GM03348 (cell line): ENCODE measurements around the gene KRTAP4-2.
A peak's percentile ranks its signal among the peaks of the same experiment; 100 is the strongest.
"Not testable (repeated sequence)": the region's sequence is repeated elsewhere in the genome, so short reads cannot be mapped to it uniquely, and the experiment has no call there.

Source experiments
- DNase-seq: peaks from one replicate; pipeline ENCODE4 v3.0.0; 2012; ENCODE audit warnings: low spot score

Gene KRTAP4-2

DNA sequence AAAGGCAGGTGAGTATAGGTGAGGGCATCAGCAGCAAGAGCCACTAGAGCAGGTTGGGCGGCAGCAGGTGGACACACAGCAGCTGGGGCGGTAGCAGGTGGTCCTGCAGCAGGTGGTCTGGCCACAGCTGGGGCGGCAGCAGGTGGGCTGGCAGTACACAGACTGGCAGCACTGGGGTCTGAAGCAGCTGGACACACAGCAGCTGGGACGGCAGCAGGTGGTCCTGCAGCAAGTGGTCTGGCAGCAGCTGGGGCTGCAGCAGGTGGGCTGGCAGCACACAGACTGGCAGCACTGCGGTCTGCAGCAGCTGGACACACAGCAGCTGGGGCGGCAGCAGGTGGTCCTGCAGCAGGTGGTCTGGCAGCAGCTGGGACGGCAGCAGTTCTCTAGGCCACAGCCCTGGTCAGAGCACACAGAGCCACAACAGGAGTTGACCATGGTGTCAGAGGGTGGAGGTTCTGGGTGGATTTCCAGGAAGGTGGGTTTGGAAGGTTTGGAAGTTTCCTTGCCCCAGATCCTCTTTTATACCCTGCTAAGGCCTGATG is at the start of gene KRTAP4-2:
Gene KRTAP4-2, minus strand, starts transcription at position 495 of the 545 bp plus-strand sequence. Its CDS starts 57 bp downstream, at position 438.
- no peak for DNase-seq

DNA sequence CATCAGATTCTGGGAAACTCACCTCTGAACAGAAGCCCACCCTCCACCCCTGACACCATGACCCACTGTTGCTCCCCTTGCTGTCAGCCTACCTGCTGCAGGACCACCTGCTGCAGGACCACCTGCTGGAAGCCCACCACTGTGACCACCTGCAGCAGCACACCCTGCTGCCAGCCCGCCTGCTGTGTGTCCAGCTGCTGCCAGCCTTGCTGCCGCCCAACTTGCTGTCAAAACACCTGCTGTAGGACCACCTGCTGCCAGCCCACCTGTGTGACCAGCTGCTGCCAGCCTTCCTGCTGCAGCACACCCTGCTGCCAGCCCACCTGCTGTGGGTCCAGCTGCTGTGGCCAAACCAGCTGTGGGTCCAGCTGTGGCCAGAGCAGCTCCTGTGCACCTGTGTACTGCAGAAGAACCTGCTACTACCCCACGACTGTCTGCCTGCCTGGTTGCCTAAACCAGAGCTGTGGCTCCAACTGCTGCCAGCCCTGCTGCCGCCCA is 48.6 kb upstream of the KRTAP4-2 start, which contains the start of gene KRTAP9-2:
Gene KRTAP9-2, plus strand, starts transcription at position 51 of the 498 bp plus-strand sequence. Its CDS starts 7 bp downstream, at position 58.
- DNase-seq, result not testable (repeated sequence)

- no peak for DNase-seq
Measured at GRCh38 chr17:41226051-41226450, 48.0 kb upstream of the KRTAP4-2 start.

DNA sequence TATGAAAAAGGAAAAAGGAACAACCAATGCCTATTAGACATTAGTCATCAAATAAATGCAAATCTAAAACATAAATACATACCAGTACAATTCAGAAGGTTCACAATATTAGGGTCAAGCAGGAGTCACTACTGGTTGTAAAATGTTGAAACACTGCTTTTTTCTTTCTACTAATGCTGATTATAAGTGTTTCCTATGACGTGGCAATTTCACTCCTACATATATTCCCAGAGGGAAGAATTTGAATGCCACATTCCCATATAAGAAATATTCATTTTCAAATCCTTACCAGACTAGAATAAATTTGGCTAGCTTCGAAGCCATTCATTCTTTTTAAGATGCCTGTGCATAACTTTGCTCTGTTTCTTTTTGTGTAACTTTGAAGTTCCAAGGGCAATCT is 45.8 kb upstream of the KRTAP4-2 start:
- DNase-seq, result no peak

- DNase-seq, result no peak
Measured at GRCh38 chr17:41215681-41216080, 37.7 kb upstream of the KRTAP4-2 start.

DNA sequence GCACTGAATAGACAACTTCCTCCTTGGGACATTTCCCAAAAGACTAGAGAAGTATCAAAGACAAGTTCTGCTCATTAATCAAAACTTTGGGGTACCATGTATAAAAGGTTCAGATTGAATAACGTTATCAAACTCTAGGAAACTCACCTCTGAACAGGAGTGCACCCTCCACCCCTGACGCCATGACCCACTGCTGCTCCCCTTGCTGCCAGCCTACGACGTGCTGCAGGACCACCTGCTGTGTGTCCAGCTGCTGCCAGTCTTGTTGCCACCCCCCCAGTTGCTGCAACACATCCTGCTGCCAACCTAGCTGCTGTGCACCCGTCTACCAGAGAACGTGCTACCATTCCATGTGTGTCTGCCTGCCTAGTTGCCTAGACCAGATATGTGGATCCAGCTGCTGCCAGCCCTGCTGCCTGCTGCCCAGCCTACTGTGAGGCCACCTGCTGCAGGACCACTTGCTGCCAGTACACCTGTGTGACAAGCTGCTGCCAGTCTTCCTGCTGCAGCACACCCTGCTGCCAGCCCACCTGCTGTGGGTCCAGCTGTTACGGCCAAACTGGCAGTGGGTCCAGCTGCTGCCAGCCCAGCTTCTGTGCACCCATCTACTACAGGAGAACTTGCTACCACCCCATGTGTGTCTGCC is 34.6 kb upstream of the KRTAP4-2 start:
- no peak for DNase-seq

DNA sequence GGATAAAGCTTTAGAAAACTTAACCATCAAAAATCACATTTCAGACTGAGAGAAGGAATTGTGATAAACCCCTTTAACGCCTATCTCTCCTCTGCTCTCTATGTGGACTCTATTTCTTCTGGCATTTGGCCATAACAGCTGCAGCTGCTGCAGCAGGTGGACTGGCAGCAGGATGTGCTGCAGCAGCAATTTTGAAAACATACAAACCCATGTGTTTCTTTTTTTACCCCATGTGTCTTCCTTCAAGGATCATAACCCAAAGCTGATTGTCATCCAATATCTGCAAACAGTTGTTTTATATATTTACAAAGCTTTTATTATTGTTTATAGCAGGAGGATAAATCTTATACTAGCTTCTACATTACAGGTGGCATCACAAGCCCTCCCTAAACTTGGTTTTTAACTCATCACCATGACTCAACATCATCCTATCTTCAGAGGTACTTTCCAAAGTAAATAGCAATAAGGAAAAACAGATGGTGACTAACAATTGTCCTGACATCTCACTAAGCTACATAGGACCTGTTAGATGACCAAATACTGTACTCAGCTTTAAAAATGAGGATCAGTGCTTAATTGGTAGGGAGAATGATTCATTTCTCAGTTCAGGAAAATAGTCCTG is 33.9 kb upstream of the KRTAP4-2 start:
- DNase-seq, result peak; percentile 58

DNA sequence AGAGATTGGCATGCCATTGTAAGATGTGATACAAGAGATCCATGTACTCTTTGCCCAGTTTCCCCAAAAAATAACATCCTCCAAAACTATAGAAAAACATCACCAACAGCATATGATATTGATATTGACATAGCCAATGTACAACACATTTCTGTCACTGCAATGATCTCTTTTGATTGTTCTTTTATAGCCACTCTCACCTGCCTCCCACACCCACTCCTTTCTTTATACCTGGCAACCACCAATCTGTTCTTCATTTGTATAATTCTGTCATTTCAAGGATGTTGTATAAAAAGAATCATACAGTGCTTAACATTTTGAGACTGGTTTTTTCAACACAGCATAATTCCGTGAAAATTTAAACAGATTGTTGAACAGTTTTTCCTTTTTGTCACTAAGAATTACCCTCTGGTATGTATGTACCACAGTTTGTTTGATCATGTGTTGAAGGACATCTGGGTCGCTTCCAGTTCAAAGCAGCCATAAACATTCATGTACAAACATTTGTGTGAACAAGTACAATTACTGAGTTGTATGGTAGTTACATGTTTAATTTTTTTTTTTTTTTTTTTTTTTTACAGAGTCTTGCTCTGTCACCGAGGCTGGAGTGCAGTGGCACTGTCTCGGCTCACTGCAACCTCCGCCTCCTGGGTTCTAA is 21.5 kb upstream of the KRTAP4-2 start:
- DNase-seq, result no peak

- DNase-seq, result no peak
Measured at GRCh38 chr17:41196068-41196467, 18.0 kb upstream of the KRTAP4-2 start.

DNA sequence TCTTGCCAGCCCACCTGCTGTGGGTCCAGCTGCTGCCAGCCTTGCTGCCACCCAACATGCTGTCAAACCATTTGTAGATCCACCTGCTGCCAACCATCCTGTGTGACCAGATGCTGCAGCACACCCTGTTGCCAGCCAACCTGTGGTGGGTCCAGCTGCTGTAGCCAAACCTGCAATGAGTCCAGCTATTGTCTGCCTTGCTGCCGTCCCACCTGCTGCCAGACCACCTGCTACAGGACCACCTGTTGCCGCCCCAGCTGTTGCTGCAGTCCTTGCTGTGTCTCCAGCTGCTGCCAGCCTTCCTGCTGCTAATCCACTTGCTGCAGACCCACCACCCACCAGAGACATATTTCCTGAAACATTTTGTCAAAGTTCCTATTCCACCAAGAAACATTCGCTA is 12.3 kb upstream of the KRTAP4-2 start:
- no peak for DNase-seq

DNA sequence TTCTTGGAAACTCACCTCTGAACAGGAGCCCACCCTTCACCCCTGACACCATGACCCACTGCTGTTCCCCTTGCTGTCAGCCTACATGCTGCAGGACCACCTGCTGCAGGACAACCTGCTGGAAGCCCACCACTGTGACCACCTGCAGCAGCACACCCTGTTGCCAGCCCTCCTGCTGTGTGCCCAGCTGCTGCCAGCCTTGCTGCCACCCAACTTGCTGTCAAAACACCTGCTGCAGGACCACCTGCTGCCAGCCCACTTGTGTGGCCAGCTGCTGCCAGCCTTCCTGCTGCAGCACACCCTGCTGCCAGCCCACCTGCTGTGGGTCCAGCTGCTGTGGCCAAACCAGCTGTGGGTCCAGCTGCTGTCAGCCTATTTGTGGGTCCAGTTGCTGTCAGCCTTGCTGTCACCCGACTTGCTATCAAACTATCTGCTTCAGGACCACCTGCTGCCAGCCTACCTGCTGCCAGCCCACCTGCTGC is 11.9 kb upstream of the KRTAP4-2 start, which contains the start of gene KRTAP9-1:
Gene KRTAP9-1, plus strand, starts transcription at position 51 of the 482 bp plus-strand sequence. Its CDS starts 0 bp downstream, at position 51.
- not testable (repeated sequence) for DNase-seq

DNA sequence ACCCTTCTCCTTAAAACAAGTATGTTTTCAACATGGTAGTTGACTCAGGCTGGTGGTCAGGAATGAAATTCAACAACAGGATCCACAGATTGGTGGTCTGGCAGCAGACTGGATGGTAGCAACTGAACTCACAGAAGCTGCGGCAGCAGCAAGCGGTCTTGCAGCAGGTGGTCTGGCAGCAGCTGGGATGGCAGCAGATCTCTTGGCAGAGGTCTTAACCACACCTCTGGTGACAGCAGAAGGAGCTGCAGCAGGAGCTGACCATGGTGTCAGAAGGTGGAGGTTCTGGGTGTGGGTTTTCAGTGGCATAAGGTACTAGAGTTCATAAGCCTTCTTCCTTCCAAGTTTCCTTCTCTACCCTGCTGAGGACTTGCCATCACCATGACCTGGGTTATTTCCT is 8.9 kb upstream of the KRTAP4-2 start:
- no peak for DNase-seq

DNA sequence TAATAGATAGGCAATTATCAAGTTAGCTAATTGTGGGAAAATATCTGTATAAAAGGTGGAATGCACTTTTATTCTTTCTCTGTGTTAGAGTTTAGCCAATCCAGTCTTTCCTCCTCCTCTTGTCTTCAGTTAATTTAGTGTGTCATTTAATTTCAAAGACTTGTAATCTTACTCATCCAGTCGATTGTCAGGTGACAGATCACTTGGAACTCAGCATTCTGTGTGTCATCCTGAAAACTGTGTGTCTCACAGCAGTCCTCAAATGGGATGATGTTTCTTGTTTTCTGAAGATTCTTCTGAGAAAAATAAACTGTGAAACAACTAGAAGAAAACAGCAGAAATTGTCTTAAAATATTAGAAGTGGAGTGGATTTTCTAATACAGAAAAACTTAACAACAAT is 7.0 kb upstream of the KRTAP4-2 start:
- no peak for DNase-seq

DNA sequence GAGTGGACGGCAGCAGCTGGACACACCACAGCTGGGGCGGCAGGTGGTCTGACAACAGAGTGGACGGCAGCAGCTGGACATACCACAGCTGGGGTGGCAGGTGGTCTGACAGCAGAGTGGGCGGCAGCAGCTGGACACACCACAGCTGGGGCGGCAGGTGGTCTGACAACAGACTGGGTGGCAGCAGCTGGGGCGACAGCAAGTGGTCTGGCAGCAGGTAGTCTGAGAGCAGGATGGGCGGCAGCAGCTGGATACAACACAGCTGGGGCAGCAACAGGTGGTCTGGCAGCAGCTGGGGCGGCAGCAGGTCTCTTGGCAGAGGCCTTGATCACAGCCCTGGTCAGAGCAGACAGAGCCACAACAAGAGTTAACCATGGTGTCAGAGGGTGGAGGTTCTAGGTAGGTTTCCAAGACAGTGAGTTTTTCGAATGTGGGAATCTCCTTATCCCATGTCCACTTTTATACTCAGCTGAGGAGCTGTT is 6.5 kb upstream of the KRTAP4-2 start, which contains the start of gene KRTAP4-1:
Gene KRTAP4-1, minus strand, starts transcription at position 432 of the 482 bp plus-strand sequence. Its CDS starts 57 bp downstream, at position 375.
- no peak for DNase-seq

DNA sequence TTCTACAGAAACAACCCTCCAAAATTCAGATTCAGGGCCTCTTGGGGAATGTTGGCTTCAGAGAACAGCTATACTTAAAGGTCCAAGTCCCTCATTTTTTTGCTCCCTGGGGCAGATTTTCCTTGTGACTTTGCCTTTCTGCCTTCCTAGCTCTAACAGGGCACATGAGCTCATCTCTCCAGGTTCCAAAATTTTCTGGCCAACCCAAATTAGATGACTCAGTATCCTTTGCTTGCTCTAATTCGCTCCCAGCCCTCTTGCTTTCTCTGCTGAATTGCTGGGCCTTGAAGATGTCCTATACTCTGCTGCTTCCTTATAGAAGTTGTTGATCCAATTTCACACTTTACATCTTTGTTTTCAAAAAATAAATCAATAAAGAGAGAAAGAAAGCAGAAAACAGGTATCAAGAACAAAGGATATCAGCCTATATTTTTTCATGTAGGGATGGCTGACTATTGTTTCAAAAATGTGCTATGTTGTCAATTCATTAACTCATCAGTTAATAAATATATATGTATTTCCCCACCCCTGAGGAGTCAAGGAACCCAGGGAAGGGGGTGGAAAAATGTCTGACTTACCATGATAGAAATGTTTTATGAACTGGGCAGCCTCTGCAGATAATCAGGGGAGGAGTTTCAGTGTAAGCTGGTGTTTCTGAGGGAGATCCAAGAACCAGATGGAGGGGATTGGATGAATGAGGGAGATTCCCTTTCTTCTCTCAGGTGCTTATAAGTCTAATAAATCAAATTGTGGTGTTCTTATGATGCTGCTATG is 1.0 kb upstream of the KRTAP4-2 start:
- DNase-seq, result peak; percentile 59

- DNase-seq, result peak; percentile 30
Measured at GRCh38 chr17:41178341-41178740, 320 bp upstream of the KRTAP4-2 start.

DNA sequence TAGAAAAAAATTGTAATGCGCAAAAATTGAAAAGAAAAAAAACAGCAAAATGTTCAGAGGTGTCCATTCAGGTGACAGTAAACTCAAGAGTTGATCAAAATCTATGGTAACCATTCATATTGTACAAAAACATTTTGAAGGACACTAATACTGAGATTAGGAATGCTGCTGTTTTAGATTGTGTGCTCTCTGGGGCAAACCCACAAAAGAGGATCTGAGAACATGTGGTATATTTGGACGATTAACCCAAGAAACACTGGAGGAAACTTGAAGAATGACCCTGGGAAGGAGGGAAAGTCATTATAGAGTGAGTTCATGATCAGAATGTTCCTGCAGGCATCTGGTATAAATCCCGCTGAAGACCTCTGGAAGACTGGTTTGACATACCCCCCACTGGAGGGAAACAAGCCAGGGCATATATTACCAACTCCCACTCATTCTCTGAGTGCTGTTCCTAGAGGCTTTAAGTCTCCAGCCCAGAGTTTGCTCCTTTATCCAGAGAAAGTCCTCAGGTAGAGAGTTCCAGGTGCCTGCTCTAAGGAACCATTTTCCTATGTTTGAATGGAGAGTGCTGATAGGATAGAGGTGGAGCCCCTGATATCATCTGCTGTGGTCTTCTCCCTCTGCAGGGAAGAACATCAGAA is 1.2 kb downstream of the KRTAP4-2 start:
- DNase-seq, result no peak

DNA sequence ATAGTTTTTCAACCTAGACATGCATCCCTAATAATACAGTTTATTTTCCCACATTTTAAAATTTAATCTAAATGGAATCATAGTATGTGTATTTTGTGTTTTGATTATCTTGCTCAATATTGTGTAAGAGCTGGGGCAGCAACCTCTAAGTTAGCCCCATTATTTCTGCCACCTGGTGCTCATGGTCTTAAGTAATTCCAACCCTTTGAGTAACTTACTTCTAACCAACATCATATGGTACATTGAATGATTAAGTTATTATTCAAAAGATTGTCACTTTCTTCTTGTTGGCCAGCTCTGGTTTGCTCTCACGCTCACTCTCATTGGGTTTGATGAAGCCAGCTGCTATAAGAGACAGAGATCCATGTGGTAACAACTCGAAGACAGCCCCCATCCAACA is 6.1 kb downstream of the KRTAP4-2 start:
- DNase-seq, result peak; percentile 35

- no peak for DNase-seq
Measured at GRCh38 chr17:41168121-41168520, 9.9 kb downstream of the KRTAP4-2 start, which contains the start of gene KRTAP4-3. Gene KRTAP4-3, minus strand, starts transcription at chr17:41168221. Its CDS starts 49 bp downstream, at chr17:41168172.

DNA sequence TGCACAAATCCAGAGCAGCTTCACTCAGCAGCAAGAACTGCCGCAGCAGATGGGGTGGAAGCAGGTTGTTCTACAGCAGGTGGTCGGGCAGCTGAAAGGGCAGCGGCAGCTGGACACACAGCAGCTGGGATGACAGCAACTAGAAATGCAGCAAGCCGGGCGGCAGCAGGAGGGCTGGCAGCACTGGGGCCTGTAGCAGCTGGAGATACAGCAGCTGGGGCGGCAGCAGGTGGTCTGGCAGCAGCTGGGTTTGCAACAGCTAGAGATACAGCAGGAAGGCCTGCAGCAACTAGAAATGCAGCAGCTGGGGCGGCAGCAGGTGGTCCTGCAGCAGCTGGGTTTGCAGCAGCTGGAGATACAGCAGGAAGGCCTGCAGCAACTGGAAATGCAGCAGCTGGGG is 10.5 kb downstream of the KRTAP4-2 start:
- DNase-seq, result no peak

DNA sequence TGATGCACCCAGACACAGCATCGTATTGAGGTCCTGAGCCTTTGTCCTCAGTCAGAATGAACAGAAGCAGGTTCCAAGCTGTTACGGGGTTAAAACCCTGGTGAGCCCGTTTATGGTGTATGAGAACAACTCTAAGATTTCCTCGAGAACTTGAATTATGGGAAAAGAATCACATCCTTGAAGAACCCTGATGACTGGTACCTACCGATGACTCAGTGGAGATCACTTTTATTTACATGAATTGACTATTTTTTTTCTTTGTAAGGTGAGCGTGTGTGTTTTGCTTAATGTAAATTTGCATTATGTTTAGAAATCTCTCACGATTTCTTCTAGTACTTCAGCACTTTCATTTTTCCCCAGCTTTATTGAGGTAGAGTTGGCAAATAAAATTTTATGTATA is 14.2 kb downstream of the KRTAP4-2 start:
- DNase-seq, result no peak
